H1 (cell line): ENCODE data around the gene CENPV. TPM values are rescaled to one million over a fixed set of nuclear protein-coding genes. Genes with fewer than 3 reads are reported as not detected.

Source experiments
- CTCF ChIA-PET: fragments of 300-600 bp; sonication (Branson Sonifier 250); formaldehyde crosslinking; loops from one replicate; lab custom pipeline; 2021; ENCODE audit not compliant: partially characterized antibody; lab: Charles Lee
- POLR2A ChIA-PET: fragments of 300-600 bp; sonication (Branson Sonifier 250); formaldehyde crosslinking; loops from one replicate; lab custom pipeline; 2021; ENCODE audit warnings: inconsistent platforms; ENCODE audit not compliant: partially characterized antibody; lab: Charles Lee
- DNase-seq, 2 experiments: peaks; one replicate each; pipeline versions ENCODE4 v3.0.0 to v3.0.0-alpha.2; 2010 to 2022; ENCODE audit warnings: low spot score in 2 of 2, low read depth in 1 of 2, mixed read lengths in 1 of 2
- FAIRE-seq: peaks from 2 replicates; lab custom pipeline; 2011; peaks lifted over from hg19 to GRCh38; lab: Jason Lieb, UNC
- H2AFZ ChIP-seq: 2 replicates; pipeline ENCODE4 v1.8.1; 2012; ENCODE audit warnings: low read length, inconsistent platforms
- H2AK5ac ChIP-seq: 2 replicates; pipeline ENCODE4 v1.6.1; 2013; ENCODE audit warnings: low read depth, low read length
- H2BK120ac ChIP-seq: replicated peaks from 2 replicates; pipeline ENCODE3; 2013; ENCODE audit warnings: low read depth, low read length, inconsistent platforms
- H2BK12ac ChIP-seq: 2 replicates; pipeline ENCODE4 v1.6.1; 2013; ENCODE audit warnings: low read depth, low read length
- H2BK15ac ChIP-seq: 2 replicates; pipeline ENCODE4 v1.6.1; 2013; ENCODE audit warnings: low read length
- H2BK20ac ChIP-seq: 2 replicates; pipeline ENCODE4 v1.6.1; 2013; ENCODE audit warnings: low read length
- H2BK5ac ChIP-seq: 2 replicates; pipeline ENCODE4 v1.6.1; 2013; ENCODE audit warnings: low read depth, low read length
- H3K14ac ChIP-seq: 2 replicates; pipeline ENCODE4 v1.6.1; 2013; ENCODE audit warnings: inconsistent platforms; ENCODE audit not compliant: insufficient read length
- H3K18ac ChIP-seq: 2 replicates; pipeline ENCODE4 v1.6.1; 2013; ENCODE audit warnings: low read length; ENCODE audit errors: extremely low read depth
- H3K23ac ChIP-seq: 2 replicates; pipeline ENCODE4 v1.6.1; 2013; ENCODE audit warnings: inconsistent platforms; ENCODE audit not compliant: insufficient read length
- H3K23me2 ChIP-seq: 2 replicates; pipeline ENCODE4 v1.6.1; 2013; ENCODE audit warnings: low read depth, low read length
- H3K27ac ChIP-seq: 2 replicates; pipeline ENCODE4 v1.6.1; 2011; ENCODE audit warnings: low read depth, low read length, inconsistent platforms
- H3K27me3 ChIP-seq, 4 experiments: replicated peaks in 1 of 4; 1 replicate in 1 of 4; 2 replicates in 3 of 4; pipeline versions ENCODE4 v1.6.1 to v1.8.1; 2011 to 2013; ENCODE audit warnings: low read length in 3 of 4, mild to moderate bottlenecking in 3 of 4, inconsistent platforms in 2 of 4, mixed read lengths in 2 of 4, moderate library complexity in 1 of 4; ENCODE audit not compliant: control insufficient read depth in 3 of 4, insufficient read depth in 3 of 4; ENCODE audit errors: extremely low read depth in 1 of 4
- H3K36me3 ChIP-seq, 4 experiments: 2 replicates each; pipeline versions ENCODE4 v1.6.1 to v1.8.1; 2011 to 2013; ENCODE audit warnings: mild to moderate bottlenecking in 4 of 4, low read length in 3 of 4, moderate library complexity in 2 of 4, control low read depth in 1 of 4, inconsistent platforms in 1 of 4; ENCODE audit not compliant: insufficient read depth in 4 of 4, control insufficient read depth in 2 of 4
- H3K4ac ChIP-seq: replicated peaks from 2 replicates; pipeline ENCODE3; 2013; ENCODE audit warnings: low read length, low read depth, mixed read lengths, inconsistent platforms; ENCODE audit not compliant: insufficient read length
- H3K4me1 ChIP-seq, 4 experiments: replicated peaks in 1 of 4; 1 replicate in 1 of 4; 2 replicates in 3 of 4; pipeline versions ENCODE4 v1.6.1 to v1.8.1; 2011 to 2013; ENCODE audit warnings: low read length in 3 of 4, inconsistent platforms in 2 of 4, mixed read lengths in 1 of 4; ENCODE audit not compliant: insufficient read depth in 4 of 4, control insufficient read depth in 3 of 4
- H3K4me2 ChIP-seq, 2 experiments: 2 replicates each; pipeline versions ENCODE4 v1.6.1 to v1.8.1; 2011 to 2013; ENCODE audit warnings: low read depth in 2 of 2, low read length in 2 of 2, control low read depth in 1 of 2, inconsistent platforms in 1 of 2, mild to moderate bottlenecking in 1 of 2; ENCODE audit not compliant: insufficient read depth in 1 of 2
- H3K4me3 ChIP-seq, 4 experiments: fragments of 200-600, 300-600 bp in 1 of 4; sonication (generic), shearing (Covaris generic), sonication (Bioruptor Twin) in 1 of 4; 2 replicates each; pipeline versions ENCODE4 v1.5.1 to v1.8.1; 2011 to 2016; ENCODE audit warnings: low read length in 4 of 4, low read depth in 3 of 4, control low read depth in 2 of 4, inconsistent platforms in 2 of 4, mild to moderate bottlenecking in 2 of 4, mixed read lengths in 1 of 4, moderate library complexity in 1 of 4; ENCODE audit not compliant: insufficient read depth in 2 of 4; ENCODE audit errors: extremely low read depth in 1 of 4
- H3K56ac ChIP-seq: replicated peaks from 2 replicates; pipeline ENCODE3; 2013; ENCODE audit warnings: low read depth, mild to moderate bottlenecking, mixed read lengths, low read length, inconsistent platforms; ENCODE audit not compliant: insufficient read length
- H3K79me1 ChIP-seq: 2 replicates; pipeline ENCODE4 v1.6.1; 2013; ENCODE audit warnings: low read depth, low read length, control low read depth
- H3K79me2 ChIP-seq, 2 experiments: 2 replicates each; pipeline versions ENCODE4 v1.6.1 to v1.8.1; 2012 to 2013; ENCODE audit warnings: low read length in 2 of 2, mild to moderate bottlenecking in 2 of 2, inconsistent platforms in 1 of 2; ENCODE audit not compliant: insufficient read depth in 2 of 2, control insufficient read depth in 1 of 2
- H3K9ac ChIP-seq, 4 experiments: replicated peaks in 1 of 4; 1 replicate in 1 of 4; 2 replicates in 3 of 4; pipeline versions ENCODE4 v1.6.1 to v1.8.1; 2011 to 2013; ENCODE audit warnings: low read depth in 3 of 4, low read length in 3 of 4, control low read depth in 2 of 4, mild to moderate bottlenecking in 2 of 4, moderate library complexity in 2 of 4, inconsistent platforms in 1 of 4; ENCODE audit errors: extremely low read depth in 1 of 4
- H3K9me3 ChIP-seq, 2 experiments: 2 replicates each; pipeline versions ENCODE4 v1.6.1 to v1.8.1; 2012 to 2013; ENCODE audit warnings: mild to moderate bottlenecking in 2 of 2, moderate library complexity in 2 of 2, control low read depth in 1 of 2, inconsistent platforms in 1 of 2, low read depth in 1 of 2, low read length in 1 of 2, mixed read lengths in 1 of 2; ENCODE audit not compliant: insufficient read depth in 2 of 2
- H4K20me1 ChIP-seq, 2 experiments: replicated peaks in 1 of 2; 2 replicates each; pipeline versions ENCODE3 to v1.8.1; 2011 to 2013; ENCODE audit warnings: inconsistent platforms in 2 of 2, low read length in 2 of 2, mild to moderate bottlenecking in 1 of 2; ENCODE audit not compliant: insufficient read depth in 2 of 2, control insufficient read depth in 1 of 2
- H4K5ac ChIP-seq: 2 replicates; pipeline ENCODE4 v1.6.1; 2013; ENCODE audit warnings: low read length, low read depth, mixed read lengths, inconsistent platforms; ENCODE audit not compliant: insufficient read length
- H4K8ac ChIP-seq: 2 replicates; pipeline ENCODE4 v1.8.0; 2013; ENCODE audit warnings: mild to moderate bottlenecking, moderate library complexity, low read length, inconsistent platforms; ENCODE audit not compliant: insufficient read depth; ENCODE audit errors: extremely low read depth
- H4K91ac ChIP-seq: replicated peaks from 2 replicates; pipeline ENCODE3; 2013; ENCODE audit warnings: low read length, mixed read lengths, inconsistent platforms; ENCODE audit not compliant: insufficient read length
- BRCA1 ChIP-seq: IDR thresholded peaks from 2 replicates; pipeline ENCODE4 v1.6.1; 2012; ENCODE audit warnings: low read depth, low read length, improper control_type of control experiment
- CBX5 ChIP-seq: fragments of 300-800, 300-1000 bp; sonication (generic); IDR thresholded peaks from 2 replicates; pipeline ENCODE4 v1.7.1; 2016; ENCODE audit warnings: antibody characterized with exemption, low read length, low read depth
- CHD1 ChIP-seq: IDR thresholded peaks from 2 replicates; pipeline ENCODE4 v1.6.1; 2012; ENCODE audit warnings: low read depth, low read length, improper control_type of control experiment
- KDM5A ChIP-seq: fragments of 200-600 bp; IDR thresholded peaks from 2 replicates; pipeline ENCODE4 v1.7.1; 2012; ENCODE audit warnings: mild to moderate bottlenecking, low read length, inconsistent platforms, mixed read lengths
- NANOG ChIP-seq: IDR thresholded peaks from 2 replicates; pipeline ENCODE4 v1.6.1; 2011; ENCODE audit warnings: low read length, low read depth, mild to moderate bottlenecking, inconsistent platforms; ENCODE audit not compliant: insufficient read depth, poor library complexity, severe bottlenecking
- WGBS, 2 experiments: shearing (Covaris generic) in 1 of 2; methylation state at CpG; one replicate each; pipeline versions ENCODE4 v1.1.6 to v1.1.7; 2013 to 2015; ENCODE audit warnings: low lambda C conversion rate in 2 of 2, mixed read lengths in 2 of 2, inconsistent platforms in 1 of 2, low coverage in 1 of 2, missing lambda C conversion rate in 1 of 2; ENCODE audit not compliant: insufficient replicate concordance in 2 of 2, insufficient coverage in 1 of 2, insufficient read length in 1 of 2; ENCODE audit errors: extremely low coverage in 1 of 2, missing lambda C conversion rate in 1 of 2; 5-methylcytosine and 5-hydroxymethylcytosine counted together
- polyA plus RNA-seq, 7 experiments: library from polyadenylated mRNA; depleted of rRNA in 3 of 7; stranded (reverse) in 5 of 7; unstranded in 2 of 7; fragments of >200 nt in 5 of 7; fragments of 200-250 nt in 2 of 7; gene quantifications; 1 replicate in 5 of 7; 2 replicates in 1 of 7; 4 replicates in 1 of 7; pipeline versions ENCODE4 v1.2.1 to v1.2.3, GENCODE V29; 2011 to 2013; ENCODE audit warnings: missing spikeins in 2 of 7, mixed read lengths in 2 of 7
- total RNA-seq: library from RNA; stranded (reverse); fragmentation: NEBNext Ultra II Directional; extraction: Animal tissue kit (Norgen Biotek cat#: 25700); gene quantifications from 2 replicates; pipeline ENCODE4 v1.2.1, GENCODE V29; 2021
- TF ChIP-seq, protein P1 (sequence below), 3 experiments: IDR thresholded peaks; 1 replicate in 2 of 3; 2 replicates in 1 of 3; pipeline versions ENCODE4 v1.5.1 to v1.6.1; 2011; ENCODE audit warnings: low read length in 3 of 3, mild to moderate bottlenecking in 3 of 3, inconsistent platforms in 2 of 3, low read depth in 1 of 3, moderate library complexity in 1 of 3; ENCODE audit not compliant: insufficient read depth in 1 of 3; ENCODE audit errors: control extremely low read depth in 1 of 3
- TF ChIP-seq, protein P2 (sequence below): IDR thresholded peaks from 2 replicates; pipeline ENCODE4 v1.6.1; 2012; ENCODE audit warnings: inconsistent platforms

The CENPV gene
- total and polyA plus RNA-seq, 2 of the 8 experiments (the other 6 are each of a cell fraction or from before 2014, with no cell fraction given), result 249 to 260 TPM

DNA sequence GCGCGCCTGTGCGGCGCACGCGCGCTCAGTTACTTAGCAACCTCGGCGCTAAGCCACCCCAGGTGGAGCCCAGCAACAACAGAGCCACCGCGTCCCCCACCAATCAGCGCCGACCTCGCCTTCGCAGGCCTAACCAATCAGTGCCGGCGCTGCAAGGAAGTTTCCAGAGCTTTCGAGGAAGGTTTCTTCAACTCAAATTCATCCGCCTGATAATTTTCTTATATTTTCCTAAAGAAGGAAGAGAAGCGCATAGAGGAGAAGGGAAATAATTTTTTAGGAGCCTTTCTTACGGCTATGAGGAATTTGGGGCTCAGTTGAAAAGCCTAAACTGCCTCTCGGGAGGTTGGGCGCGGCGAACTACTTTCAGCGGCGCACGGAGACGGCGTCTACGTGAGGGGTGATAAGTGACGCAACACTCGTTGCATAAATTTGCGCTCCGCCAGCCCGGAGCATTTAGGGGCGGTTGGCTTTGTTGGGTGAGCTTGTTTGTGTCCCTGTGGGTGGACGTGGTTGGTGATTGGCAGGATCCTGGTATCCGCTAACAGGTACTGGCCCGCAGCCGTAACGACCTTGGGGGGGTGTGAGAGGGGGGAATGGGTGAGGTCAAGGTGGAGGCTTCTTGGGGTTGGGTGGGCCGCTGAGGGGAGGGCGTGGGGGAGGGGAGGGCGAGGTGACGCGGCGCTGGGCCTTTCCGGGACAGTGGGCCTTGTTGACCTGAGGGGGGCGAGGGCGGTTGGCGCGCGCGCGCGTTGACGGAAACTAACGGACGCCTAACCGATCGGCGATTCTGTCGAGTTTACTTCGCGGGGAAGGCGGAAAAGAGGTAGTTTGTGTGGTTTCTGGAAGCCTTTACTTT, 27.6 kb upstream of the CENPV start, which contains the start of gene UBB:
UBB (plus strand) TSS at position 452 of the 856 bp plus-strand sequence. CDS start 817 bp downstream, outside the sequence.
- peak; percentile 63 for FAIRE-seq
- ChIA-PET CTCF (interaction anchor here (0.8 to 6.6 kb wide), 3 partner anchors 16 to 72 kb away, joined by 3 to 51 read pairs (median 3); no protein-coding TSS in a partner anchor), POLR2A (interaction anchor here (0.6 to 8.8 kb wide), 40 partner anchors 8 to 725 kb away, joined by 3 to 120 read pairs (median 5); partner anchors contain the start of genes CENPV and TRPV2)
- peak; percentile 42; the same call in 1 of the 2 replicates for TF ChIP-seq KDM5A
- TF ChIP-seq NANOG, result peak; percentile 24
- TF ChIP-seq, protein P1, sequence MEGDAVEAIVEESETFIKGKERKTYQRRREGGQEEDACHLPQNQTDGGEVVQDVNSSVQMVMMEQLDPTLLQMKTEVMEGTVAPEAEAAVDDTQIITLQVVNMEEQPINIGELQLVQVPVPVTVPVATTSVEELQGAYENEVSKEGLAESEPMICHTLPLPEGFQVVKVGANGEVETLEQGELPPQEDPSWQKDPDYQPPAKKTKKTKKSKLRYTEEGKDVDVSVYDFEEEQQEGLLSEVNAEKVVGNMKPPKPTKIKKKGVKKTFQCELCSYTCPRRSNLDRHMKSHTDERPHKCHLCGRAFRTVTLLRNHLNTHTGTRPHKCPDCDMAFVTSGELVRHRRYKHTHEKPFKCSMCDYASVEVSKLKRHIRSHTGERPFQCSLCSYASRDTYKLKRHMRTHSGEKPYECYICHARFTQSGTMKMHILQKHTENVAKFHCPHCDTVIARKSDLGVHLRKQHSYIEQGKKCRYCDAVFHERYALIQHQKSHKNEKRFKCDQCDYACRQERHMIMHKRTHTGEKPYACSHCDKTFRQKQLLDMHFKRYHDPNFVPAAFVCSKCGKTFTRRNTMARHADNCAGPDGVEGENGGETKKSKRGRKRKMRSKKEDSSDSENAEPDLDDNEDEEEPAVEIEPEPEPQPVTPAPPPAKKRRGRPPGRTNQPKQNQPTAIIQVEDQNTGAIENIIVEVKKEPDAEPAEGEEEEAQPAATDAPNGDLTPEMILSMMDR (IDR thresholded peaks at IDR 0.05; ENCODE audit: control extremely low read depth in 1 of 3, insufficient read depth in 1 of 3, low read depth in 1 of 3, low read length in 3 of 3), result peak in 1 of 3 experiments; percentile 14; a peak in 1 of 4 replicates
- TF ChIP-seq BRCA1, result no peak
- TF ChIP-seq CHD1, result no peak
- no peak for TF ChIP-seq CBX5
- TF ChIP-seq, protein P2, sequence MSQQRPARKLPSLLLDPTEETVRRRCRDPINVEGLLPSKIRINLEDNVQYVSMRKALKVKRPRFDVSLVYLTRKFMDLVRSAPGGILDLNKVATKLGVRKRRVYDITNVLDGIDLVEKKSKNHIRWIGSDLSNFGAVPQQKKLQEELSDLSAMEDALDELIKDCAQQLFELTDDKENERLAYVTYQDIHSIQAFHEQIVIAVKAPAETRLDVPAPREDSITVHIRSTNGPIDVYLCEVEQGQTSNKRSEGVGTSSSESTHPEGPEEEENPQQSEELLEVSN, result peak; percentile 45; the same call in 1 of the 2 replicates

More for the DNA sequence above, 27.6 kb upstream of the CENPV start, which contains the start of gene UBB:
- Histone ChIP-seq H4K8ac (peak within 1 kb of the TSS; percentile 94), H3K4me1 (peaks cover 0 to 2% (median 0%) of the 10 kb centered on the region in 4 experiments; a peak in 4 of 7 replicates), H3K18ac (peak within 1 kb of the TSS; percentile 60; the same call in 1 of the 2 replicates), H2AFZ (peak within 1 kb of the TSS; percentile 99), H3K36me3 (peaks cover 4 to 24% (median 15%) of the 10 kb centered on the region in 4 experiments), H2BK5ac (peak within 1 kb of the TSS; percentile 84), H3K4me2 (peak within 1 kb of the TSS; percentile 79 to 86), H3K9me3 (no peaks in the 10 kb centered on the region), H3K79me1 (0 out of 2 replicates have a peak, but pooled peaks cover 6% of the 10 kb centered on the region), H2BK120ac (peak within 1 kb of the TSS; percentile 77), H4K20me1 (peaks cover 3 to 9% of the 10 kb centered on the region in 2 experiments), H3K79me2 (peaks cover 0 to 23% of the 10 kb centered on the region in 2 experiments; a peak in 2 of 4 replicates), H3K4me3 (peak within 1 kb of the TSS; percentile 85 to 95 (median 92)), H3K27ac (peak within 1 kb of the TSS; percentile 97), H3K27me3 (no peaks in the 10 kb centered on the region), H3K23ac (no peak within 1 kb of the TSS), H3K9ac (peak within 1 kb of the TSS; percentile 76 to 91 (median 88)), H2BK15ac (no peak within 1 kb of the TSS), H3K23me2 (peaks cover 2% of the 10 kb centered on the region), H3K14ac (no peak within 1 kb of the TSS), H4K5ac (peak within 1 kb of the TSS; percentile 89), H2BK12ac (no peak within 1 kb of the TSS; the same call in 1 of the 2 replicates), H2AK5ac (no peak within 1 kb of the TSS), H3K56ac (peak within 1 kb of the TSS; percentile 80), H2BK20ac (no peak within 1 kb of the TSS), H4K91ac (peak within 1 kb of the TSS; percentile 58), H3K4ac (no peak within 1 kb of the TSS)
- peak; percentile 93 to 98 for DNase-seq
- 1% methylated on average over 54 of the region's 67 CpGs; no CpG with 5 or more reads in 1 of the 2 experiments for WGBS, 2 experiments
